Right lobe of liver (tissue), 4 donors: Measurements from ENCODE around the gene WNT7A.

Experiments used
- CTCF ChIP-seq, 4 donors: fragments of 200-600 bp in 3 of 4; fragments of 450-650 bp in 1 of 4; IDR thresholded peaks; one replicate each; pipeline versions ENCODE4 v1.5.1 to v1.8.0; 2016 to 2022; ENCODE audit warnings: antibody characterized with exemption in 4 of 4, mild to moderate bottlenecking in 2 of 4
- POLR2A ChIP-seq: fragments of 450-650 bp; IDR thresholded peaks from one replicate; pipeline ENCODE4 v1.6.1; 2017; ENCODE audit warnings: antibody characterized with exemption, mild to moderate bottlenecking
- donor health status: DM: no; HTN: no; CAD: no.
- donor health status: DM: no; HTN: no; CAD: no.
- donor health status: DM: no; HTN: yes; CAD: no.

GRCh38 chr3:13825821-13826220, 54.0 kb downstream of the WNT7A start:
- TF ChIP-seq CTCF (IDR thresholded peaks at IDR 0.05) = no peak
- TF ChIP-seq POLR2A = no peak
